ENCODE results near the gene PLSCR1.

PLSCR1 gene

GRCh38 chr3:146468234-146468633 is 76.2 kb downstream of the PLSCR1 start:
- no peak for DNase-seq (ENCODE audit: low read depth in 1 of 2, low spot score in 1 of 2)
- H3K4me3 ChIP-seq (replicated peaks; ENCODE audit: insufficient read depth, low read length) = no peak overlapping the region
- TF ChIP-seq GABPA (IDR thresholded peaks at IDR 0.05; ENCODE audit: low read depth) = no peak
- TF ChIP-seq, protein P1, sequence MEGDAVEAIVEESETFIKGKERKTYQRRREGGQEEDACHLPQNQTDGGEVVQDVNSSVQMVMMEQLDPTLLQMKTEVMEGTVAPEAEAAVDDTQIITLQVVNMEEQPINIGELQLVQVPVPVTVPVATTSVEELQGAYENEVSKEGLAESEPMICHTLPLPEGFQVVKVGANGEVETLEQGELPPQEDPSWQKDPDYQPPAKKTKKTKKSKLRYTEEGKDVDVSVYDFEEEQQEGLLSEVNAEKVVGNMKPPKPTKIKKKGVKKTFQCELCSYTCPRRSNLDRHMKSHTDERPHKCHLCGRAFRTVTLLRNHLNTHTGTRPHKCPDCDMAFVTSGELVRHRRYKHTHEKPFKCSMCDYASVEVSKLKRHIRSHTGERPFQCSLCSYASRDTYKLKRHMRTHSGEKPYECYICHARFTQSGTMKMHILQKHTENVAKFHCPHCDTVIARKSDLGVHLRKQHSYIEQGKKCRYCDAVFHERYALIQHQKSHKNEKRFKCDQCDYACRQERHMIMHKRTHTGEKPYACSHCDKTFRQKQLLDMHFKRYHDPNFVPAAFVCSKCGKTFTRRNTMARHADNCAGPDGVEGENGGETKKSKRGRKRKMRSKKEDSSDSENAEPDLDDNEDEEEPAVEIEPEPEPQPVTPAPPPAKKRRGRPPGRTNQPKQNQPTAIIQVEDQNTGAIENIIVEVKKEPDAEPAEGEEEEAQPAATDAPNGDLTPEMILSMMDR (IDR thresholded peaks at IDR 0.05; ENCODE audit: insufficient read depth, low read length) = no peak
- no peak for TF ChIP-seq SPI1 (IDR thresholded peaks at IDR 0.05; ENCODE audit: borderline replicate concordance, low read depth)
- TF ChIP-seq, protein P2, sequence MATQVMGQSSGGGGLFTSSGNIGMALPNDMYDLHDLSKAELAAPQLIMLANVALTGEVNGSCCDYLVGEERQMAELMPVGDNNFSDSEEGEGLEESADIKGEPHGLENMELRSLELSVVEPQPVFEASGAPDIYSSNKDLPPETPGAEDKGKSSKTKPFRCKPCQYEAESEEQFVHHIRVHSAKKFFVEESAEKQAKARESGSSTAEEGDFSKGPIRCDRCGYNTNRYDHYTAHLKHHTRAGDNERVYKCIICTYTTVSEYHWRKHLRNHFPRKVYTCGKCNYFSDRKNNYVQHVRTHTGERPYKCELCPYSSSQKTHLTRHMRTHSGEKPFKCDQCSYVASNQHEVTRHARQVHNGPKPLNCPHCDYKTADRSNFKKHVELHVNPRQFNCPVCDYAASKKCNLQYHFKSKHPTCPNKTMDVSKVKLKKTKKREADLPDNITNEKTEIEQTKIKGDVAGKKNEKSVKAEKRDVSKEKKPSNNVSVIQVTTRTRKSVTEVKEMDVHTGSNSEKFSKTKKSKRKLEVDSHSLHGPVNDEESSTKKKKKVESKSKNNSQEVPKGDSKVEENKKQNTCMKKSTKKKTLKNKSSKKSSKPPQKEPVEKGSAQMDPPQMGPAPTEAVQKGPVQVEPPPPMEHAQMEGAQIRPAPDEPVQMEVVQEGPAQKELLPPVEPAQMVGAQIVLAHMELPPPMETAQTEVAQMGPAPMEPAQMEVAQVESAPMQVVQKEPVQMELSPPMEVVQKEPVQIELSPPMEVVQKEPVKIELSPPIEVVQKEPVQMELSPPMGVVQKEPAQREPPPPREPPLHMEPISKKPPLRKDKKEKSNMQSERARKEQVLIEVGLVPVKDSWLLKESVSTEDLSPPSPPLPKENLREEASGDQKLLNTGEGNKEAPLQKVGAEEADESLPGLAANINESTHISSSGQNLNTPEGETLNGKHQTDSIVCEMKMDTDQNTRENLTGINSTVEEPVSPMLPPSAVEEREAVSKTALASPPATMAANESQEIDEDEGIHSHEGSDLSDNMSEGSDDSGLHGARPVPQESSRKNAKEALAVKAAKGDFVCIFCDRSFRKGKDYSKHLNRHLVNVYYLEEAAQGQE (IDR thresholded peaks at IDR 0.05; ENCODE audit: insufficient replicate concordance, low read depth) = no peak
- no peak for TF ChIP-seq POLR2AphosphoS5 (IDR thresholded peaks at IDR 0.05; ENCODE audit: low read depth)
- H3K27me3 ChIP-seq (ENCODE audit: insufficient read depth, poor library complexity, severe bottlenecking) = no peaks in the 10 kb centered on the region
- no peak overlapping the region for H3K27ac ChIP-seq (replicated peaks)

DNA sequence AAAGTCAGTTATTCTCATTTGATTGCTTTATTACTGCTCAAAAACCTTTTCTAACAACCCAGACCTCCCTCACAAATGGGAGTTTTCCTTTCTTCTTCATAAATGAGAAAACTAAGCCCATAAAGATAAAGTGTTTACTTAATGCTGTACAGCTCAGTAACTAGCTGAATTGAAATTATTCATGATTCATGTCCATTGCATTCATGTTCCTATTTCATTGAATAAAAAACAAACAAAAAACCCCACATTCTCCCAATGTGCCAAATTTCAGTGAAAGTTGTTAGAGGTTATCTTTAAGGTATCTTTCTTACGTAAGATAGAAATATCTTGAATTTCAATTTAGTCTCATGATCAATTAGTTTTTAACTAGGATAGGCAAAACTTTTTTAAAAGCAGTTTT is 77.8 kb downstream of the PLSCR1 start:
- no peaks in the 10 kb centered on the region for H3K27me3 ChIP-seq (ENCODE audit: insufficient read depth, poor library complexity, severe bottlenecking)
- no peak for TF ChIP-seq SPI1 (IDR thresholded peaks at IDR 0.05; ENCODE audit: borderline replicate concordance, low read depth)
- TF ChIP-seq POLR2AphosphoS5 (IDR thresholded peaks at IDR 0.05; ENCODE audit: low read depth) = no peak
- TF ChIP-seq, protein P2 (IDR thresholded peaks at IDR 0.05; ENCODE audit: insufficient replicate concordance, low read depth) = no peak
- TF ChIP-seq, protein P1 (IDR thresholded peaks at IDR 0.05; ENCODE audit: insufficient read depth, low read length) = no peak
- no peak for TF ChIP-seq GABPA (IDR thresholded peaks at IDR 0.05; ENCODE audit: low read depth)
- no peak overlapping the region for H3K27ac ChIP-seq (replicated peaks)
- H3K4me3 ChIP-seq (replicated peaks; ENCODE audit: insufficient read depth, low read length) = no peak overlapping the region
- no peak for DNase-seq (ENCODE audit: low read depth in 1 of 2, low spot score in 1 of 2)

DNA sequence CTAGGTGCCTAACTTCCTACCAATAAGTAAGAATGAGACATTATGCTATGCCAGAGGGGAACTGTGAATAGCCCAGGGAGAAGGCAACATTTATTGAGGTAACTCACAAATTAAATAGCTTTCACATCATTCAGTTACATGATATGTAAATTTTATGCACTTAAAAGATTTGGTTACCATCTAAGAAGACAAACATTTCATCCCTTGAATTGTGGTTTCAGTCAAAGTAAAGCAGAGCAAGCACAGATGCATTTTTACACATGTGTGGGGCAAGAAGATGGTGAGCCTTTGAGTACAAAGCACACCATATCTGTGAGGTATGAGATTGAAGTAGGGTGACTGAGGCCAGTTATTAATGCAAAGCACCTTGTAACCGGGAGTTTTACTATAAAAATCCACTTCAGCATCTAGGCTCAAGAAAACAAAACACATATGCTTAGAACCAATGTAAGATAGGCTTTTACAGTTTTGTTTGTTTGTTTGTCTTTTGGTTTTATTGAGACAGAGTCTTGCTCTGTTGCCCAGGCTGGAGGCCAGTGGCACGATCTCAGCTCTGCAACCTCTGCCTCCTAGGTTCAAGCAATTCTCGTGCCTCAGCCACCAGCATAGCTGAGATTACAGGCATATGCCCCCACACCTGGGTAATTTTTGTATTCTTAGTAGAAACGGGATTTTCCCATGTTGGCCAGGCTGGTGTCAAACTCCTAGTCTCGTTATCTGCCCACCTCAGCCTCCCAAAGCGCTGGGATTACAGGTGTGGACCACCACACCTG is 78.5 kb downstream of the PLSCR1 start:
- TF ChIP-seq, protein P2 (IDR thresholded peaks at IDR 0.05; ENCODE audit: insufficient replicate concordance, low read depth) = no peak
- TF ChIP-seq GABPA (IDR thresholded peaks at IDR 0.05; ENCODE audit: low read depth) (no peak), POLR2AphosphoS5 (IDR thresholded peaks at IDR 0.05; ENCODE audit: low read depth) (no peak), SPI1 (IDR thresholded peaks at IDR 0.05; ENCODE audit: borderline replicate concordance, low read depth) (no peak)
- TF ChIP-seq, protein P1 (IDR thresholded peaks at IDR 0.05; ENCODE audit: insufficient read depth, low read length) = no peak
- Histone ChIP-seq H3K27ac (replicated peaks) (no peak overlapping the region), H3K27me3 (ENCODE audit: insufficient read depth, poor library complexity, severe bottlenecking) (no peaks in the 10 kb centered on the region), H3K4me3 (replicated peaks; ENCODE audit: insufficient read depth, low read length) (no peak overlapping the region)
- DNase-seq (ENCODE audit: low read depth in 1 of 2, low spot score in 1 of 2) = no peak

Measured in HL-60 (cell line).